Neural progenitor cell (in vitro differentiated cells): ENCODE measurements around the gene NKAIN1. TPM values are rescaled to one million over a fixed set of nuclear protein-coding genes. Genes with fewer than 3 reads are reported as not detected.

Experiments
- DNase-seq: peaks from one replicate; pipeline ENCODE4 v3.0.0-alpha.2; 2016; ENCODE audit warnings: low spot score
- H2AFZ ChIP-seq: fragments of 200-600 bp; sonication (generic); replicated peaks from 2 replicates; pipeline ENCODE4 v1.6.1; 2016; ENCODE audit warnings: antibody characterized with exemption
- H3F3A ChIP-seq: fragments of 200-600 bp; sonication (generic); 2 replicates; pipeline ENCODE4 v1.6.1; 2016; ENCODE audit warnings: antibody characterized with exemption, low read depth
- H3K27ac ChIP-seq: fragments of 200-600 bp; sonication (generic); 2 replicates; pipeline ENCODE4 v1.5.1; 2016; ENCODE audit warnings: mild to moderate bottlenecking
- H3K27me3 ChIP-seq: fragments of 200-600 bp; sonication (generic); 2 replicates; pipeline ENCODE4 v1.6.1; 2016; ENCODE audit warnings: mild to moderate bottlenecking, moderate library complexity
- H3K36me3 ChIP-seq: fragments of 200-600 bp; sonication (generic); 2 replicates; pipeline ENCODE4 v1.5.1; 2016
- H3K4me1 ChIP-seq: fragments of 200-600 bp; sonication (generic); 2 replicates; pipeline ENCODE4 v1.6.1; 2016; ENCODE audit warnings: mixed run types
- H3K4me2 ChIP-seq: fragments of 200-600 bp; sonication (generic); 2 replicates; pipeline ENCODE4 v1.6.1; 2016
- H3K4me3 ChIP-seq: fragments of 200-600 bp; sonication (generic); 2 replicates; pipeline ENCODE4 v1.5.1; 2016
- H3K79me2 ChIP-seq: fragments of 200-600 bp; sonication (generic); 2 replicates; pipeline ENCODE4 v1.6.1; 2016; ENCODE audit warnings: low read depth
- H3K9ac ChIP-seq: fragments of 200-600 bp; sonication (generic); 2 replicates; pipeline ENCODE4 v1.6.1; 2016
- H3K9me3 ChIP-seq: fragments of 200-600 bp; sonication (generic); 2 replicates; pipeline ENCODE4 v1.5.1; 2016; ENCODE audit warnings: low read depth
- H4K20me1 ChIP-seq: fragments of 200-600 bp; sonication (generic); 2 replicates; pipeline ENCODE4 v1.6.1; 2016; ENCODE audit warnings: low read depth
- H3K27ac Mint-ChIP-seq: 3 replicates; pipeline ENCODE4 v1.8.0; 2021; ENCODE audit warnings: mixed read lengths
- H3K27me3 Mint-ChIP-seq: 2 replicates; pipeline ENCODE4 v1.8.0; 2022; ENCODE audit warnings: low read depth, mild to moderate bottlenecking, inconsistent platforms, moderate library complexity, mixed read lengths; ENCODE audit not compliant: insufficient read depth
- H3K36me3 Mint-ChIP-seq: 3 replicates; pipeline ENCODE4 v1.8.0; 2021; ENCODE audit warnings: mixed read lengths
- H3K4me1 Mint-ChIP-seq: 3 replicates; pipeline ENCODE4 v1.8.0; 2021; ENCODE audit warnings: mixed read lengths
- H3K4me3 Mint-ChIP-seq: 3 replicates; pipeline ENCODE4 v1.8.0; 2021; ENCODE audit warnings: mild to moderate bottlenecking, moderate library complexity, mixed read lengths
- H3K9me3 Mint-ChIP-seq: 3 replicates; pipeline ENCODE4 v1.8.0; 2020; ENCODE audit warnings: mixed read lengths
- EZH2 ChIP-seq: fragments of 200-600 bp; sonication (generic); IDR thresholded peaks from 2 replicates; pipeline ENCODE4 v1.6.1; 2017; ENCODE audit warnings: antibody characterized with exemption, mild to moderate bottlenecking, moderate library complexity
- EZH2phosphoT487 ChIP-seq: fragments of 200-600 bp; sonication (generic); IDR thresholded peaks from 2 replicates; pipeline ENCODE4 v1.6.1; 2017; ENCODE audit warnings: antibody characterized with exemption
- total RNA-seq: library from RNA; depleted of rRNA; stranded (reverse); fragments of >200 nt; gene quantifications from 2 replicates; pipeline ENCODE4 v1.2.3, GENCODE V29; 2015; ENCODE audit warnings: low replicate concordance
- TF ChIP-seq, protein P1 (sequence below): fragments of 200-600 bp; sonication (generic); IDR thresholded peaks from 2 replicates; pipeline ENCODE4 v1.5.1; 2017; ENCODE audit warnings: antibody characterized with exemption, mild to moderate bottlenecking

Gene NKAIN1
- total RNA-seq, 1 donor from 2014 or later: 14.5 TPM

DNA sequence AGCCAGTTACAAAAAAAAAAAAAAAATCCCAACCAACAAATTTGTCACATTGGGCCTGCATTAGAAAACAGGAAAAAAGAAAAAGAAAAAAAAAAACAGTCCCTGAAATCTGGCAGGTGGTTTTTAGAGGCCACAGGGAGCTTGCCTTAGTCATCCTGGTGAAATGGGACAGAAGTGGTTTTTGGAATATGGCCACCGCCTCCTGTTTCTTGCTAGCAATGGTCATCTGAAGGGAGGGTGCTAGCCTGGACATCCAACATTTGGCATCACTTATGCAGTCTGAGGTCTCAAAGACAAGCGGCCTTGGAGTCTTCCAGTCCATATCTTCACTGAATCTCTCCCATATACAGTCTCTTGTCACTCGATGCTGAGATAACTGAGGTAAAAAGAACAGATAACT is 20.1 kb upstream of the NKAIN1 start:
- no peak overlapping the region for H3K9ac ChIP-seq
- H3K27ac Mint-ChIP-seq: no peak overlapping the region
- H3K4me1 ChIP-seq: no peaks in the 10 kb centered on the region
- H3K27me3 Mint-ChIP-seq: peaks cover 2% of the 10 kb centered on the region
- H3F3A ChIP-seq: peaks cover 15% of the 10 kb centered on the region
- no peaks in the 10 kb centered on the region for H3K9me3 Mint-ChIP-seq
- no peak overlapping the region for H3K4me3 Mint-ChIP-seq
- no peak overlapping the region for H2AFZ ChIP-seq
- H3K4me3 ChIP-seq: no peak overlapping the region
- TF ChIP-seq EZH2phosphoT487 (no peak), EZH2 (no peak)
- TF ChIP-seq, protein P1, sequence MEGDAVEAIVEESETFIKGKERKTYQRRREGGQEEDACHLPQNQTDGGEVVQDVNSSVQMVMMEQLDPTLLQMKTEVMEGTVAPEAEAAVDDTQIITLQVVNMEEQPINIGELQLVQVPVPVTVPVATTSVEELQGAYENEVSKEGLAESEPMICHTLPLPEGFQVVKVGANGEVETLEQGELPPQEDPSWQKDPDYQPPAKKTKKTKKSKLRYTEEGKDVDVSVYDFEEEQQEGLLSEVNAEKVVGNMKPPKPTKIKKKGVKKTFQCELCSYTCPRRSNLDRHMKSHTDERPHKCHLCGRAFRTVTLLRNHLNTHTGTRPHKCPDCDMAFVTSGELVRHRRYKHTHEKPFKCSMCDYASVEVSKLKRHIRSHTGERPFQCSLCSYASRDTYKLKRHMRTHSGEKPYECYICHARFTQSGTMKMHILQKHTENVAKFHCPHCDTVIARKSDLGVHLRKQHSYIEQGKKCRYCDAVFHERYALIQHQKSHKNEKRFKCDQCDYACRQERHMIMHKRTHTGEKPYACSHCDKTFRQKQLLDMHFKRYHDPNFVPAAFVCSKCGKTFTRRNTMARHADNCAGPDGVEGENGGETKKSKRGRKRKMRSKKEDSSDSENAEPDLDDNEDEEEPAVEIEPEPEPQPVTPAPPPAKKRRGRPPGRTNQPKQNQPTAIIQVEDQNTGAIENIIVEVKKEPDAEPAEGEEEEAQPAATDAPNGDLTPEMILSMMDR: no peak
- H3K79me2 ChIP-seq: no peaks in the 10 kb centered on the region
- H3K27me3 ChIP-seq: no peaks in the 10 kb centered on the region
- H3K36me3 Mint-ChIP-seq: peaks cover 20% of the 10 kb centered on the region
- no peaks in the 10 kb centered on the region for H3K9me3 ChIP-seq
- H3K4me1 Mint-ChIP-seq: no peaks in the 10 kb centered on the region
- H3K36me3 ChIP-seq: peaks cover 24% of the 10 kb centered on the region
- DNase-seq: no peak
- no peak overlapping the region for H3K4me2 ChIP-seq
- H4K20me1 ChIP-seq: no peaks in the 10 kb centered on the region
- no peak overlapping the region for H3K27ac ChIP-seq

DNA sequence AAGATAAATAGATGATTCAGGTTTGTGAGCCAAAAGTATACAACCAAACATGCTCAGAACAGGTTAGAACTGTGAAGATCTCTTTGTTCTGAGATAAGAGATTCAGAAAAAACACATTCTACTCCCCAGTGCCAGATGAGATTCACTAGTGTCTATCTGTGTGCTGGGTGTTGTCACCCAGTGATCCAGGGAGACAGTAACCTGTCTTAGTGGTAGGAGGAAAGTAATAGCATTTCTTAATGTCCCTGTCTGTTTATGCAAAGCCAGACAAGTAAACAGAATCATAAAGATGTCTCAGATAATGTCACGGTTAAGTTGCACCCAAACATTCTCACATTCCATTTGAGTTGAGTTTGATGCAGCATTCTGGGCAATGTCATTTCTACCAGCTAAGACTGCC is 18.9 kb upstream of the NKAIN1 start:
- no peak overlapping the region for H2AFZ ChIP-seq
- H3K27ac ChIP-seq: no peak overlapping the region
- no peaks in the 10 kb centered on the region for H3K79me2 ChIP-seq
- H3K4me2 ChIP-seq: no peak overlapping the region
- H4K20me1 ChIP-seq: no peaks in the 10 kb centered on the region
- H3K9me3 ChIP-seq: no peaks in the 10 kb centered on the region
- no peak for DNase-seq
- TF ChIP-seq, protein P1: no peak
- TF ChIP-seq EZH2 (no peak), EZH2phosphoT487 (no peak)
- Mint-ChIP-seq H3K9me3 (no peaks in the 10 kb centered on the region), H3K27ac (no peak overlapping the region), H3K27me3 (peaks cover 5% of the 10 kb centered on the region), H3K4me1 (no peaks in the 10 kb centered on the region), H3K36me3 (peaks cover 16% of the 10 kb centered on the region), H3K4me3 (no peak overlapping the region)
- H3K36me3 ChIP-seq: peaks cover 24% of the 10 kb centered on the region
- H3K9ac ChIP-seq: no peak overlapping the region
- H3K4me1 ChIP-seq: no peaks in the 10 kb centered on the region
- peaks cover 15% of the 10 kb centered on the region for H3F3A ChIP-seq
- no peak overlapping the region for H3K4me3 ChIP-seq
- no peaks in the 10 kb centered on the region for H3K27me3 ChIP-seq

DNA sequence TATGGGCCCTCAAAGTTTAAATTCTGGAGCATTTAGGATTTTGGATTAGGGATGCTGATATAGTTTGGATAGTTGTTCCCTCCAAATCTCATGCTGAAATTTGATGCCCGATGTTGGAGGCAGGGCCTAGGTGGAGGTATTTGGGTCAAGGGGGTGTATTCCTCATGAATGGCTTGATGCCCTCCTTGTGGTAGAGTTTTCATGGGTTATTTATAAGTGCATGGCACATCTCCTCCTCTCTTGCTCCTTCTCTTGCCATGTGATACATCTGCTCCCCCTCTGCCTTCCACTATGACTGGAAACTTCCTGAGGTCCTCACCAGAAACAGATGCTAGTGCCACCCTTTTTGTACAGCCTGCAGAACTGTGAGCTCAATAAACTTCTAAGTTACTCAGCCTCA is 17.5 kb upstream of the NKAIN1 start:
- Mint-ChIP-seq H3K9me3 (no peaks in the 10 kb centered on the region), H3K4me3 (no peak overlapping the region), H3K4me1 (no peaks in the 10 kb centered on the region), H3K27me3 (peaks cover 5% of the 10 kb centered on the region), H3K36me3 (peaks cover 16% of the 10 kb centered on the region), H3K27ac (no peak overlapping the region)
- Histone ChIP-seq H3K4me1 (no peaks in the 10 kb centered on the region), H3K4me3 (no peak overlapping the region), H4K20me1 (no peaks in the 10 kb centered on the region), H2AFZ (no peak overlapping the region), H3K9me3 (no peaks in the 10 kb centered on the region), H3K36me3 (peaks cover 13% of the 10 kb centered on the region), H3K79me2 (no peaks in the 10 kb centered on the region), H3F3A (peaks cover 15% of the 10 kb centered on the region), H3K27ac (no peak overlapping the region), H3K4me2 (no peak overlapping the region), H3K27me3 (no peaks in the 10 kb centered on the region), H3K9ac (no peak overlapping the region)
- DNase-seq: no peak
- TF ChIP-seq, protein P1: no peak

DNA sequence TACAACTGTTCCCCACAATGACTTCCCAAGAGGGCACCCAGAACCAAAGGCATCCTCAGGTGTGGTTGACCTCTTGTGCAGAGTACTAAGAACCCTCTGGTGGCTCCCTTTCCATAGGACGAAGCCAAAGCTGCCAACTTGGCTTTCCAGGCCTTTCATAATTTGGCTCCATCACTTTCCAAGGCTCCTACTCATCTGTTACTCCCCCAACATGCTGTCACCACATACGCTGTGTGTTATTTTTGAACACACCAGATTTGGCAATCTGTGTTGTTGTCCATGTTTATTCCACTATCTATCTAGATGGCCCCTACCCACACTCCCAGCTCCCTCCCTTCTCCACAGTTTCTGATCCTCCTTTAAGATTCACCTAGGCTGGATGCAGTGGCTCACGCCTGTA is 10.2 kb upstream of the NKAIN1 start:
- H3K4me2 ChIP-seq: no peak overlapping the region
- Mint-ChIP-seq H3K27me3 (peaks cover 6% of the 10 kb centered on the region), H3K4me3 (no peak overlapping the region), H3K36me3 (no peaks in the 10 kb centered on the region), H3K9me3 (no peaks in the 10 kb centered on the region), H3K4me1 (peaks cover 3% of the 10 kb centered on the region), H3K27ac (no peak overlapping the region)
- H3K36me3 ChIP-seq: no peaks in the 10 kb centered on the region
- no peak overlapping the region for H3K27ac ChIP-seq
- H2AFZ ChIP-seq: no peak overlapping the region
- H3K9ac ChIP-seq: no peak overlapping the region
- no peaks in the 10 kb centered on the region for H3K79me2 ChIP-seq
- TF ChIP-seq EZH2phosphoT487: no peak
- TF ChIP-seq EZH2: no peak
- TF ChIP-seq, protein P1: no peak
- no peaks in the 10 kb centered on the region for H3K4me1 ChIP-seq
- H3K9me3 ChIP-seq: no peaks in the 10 kb centered on the region
- H3K27me3 ChIP-seq: no peaks in the 10 kb centered on the region
- DNase-seq: no peak
- no peaks in the 10 kb centered on the region for H4K20me1 ChIP-seq
- H3F3A ChIP-seq: no peaks in the 10 kb centered on the region
- no peak overlapping the region for H3K4me3 ChIP-seq
